ENCODE results near the gene SLC12A7. TPM values are rescaled to one million over a fixed set of nuclear protein-coding genes. Genes with fewer than 3 reads are reported as not detected.

Gene SLC12A7
- total and polyA plus RNA-seq, 9 of the 15 experiments (the other 6 are each of a cell fraction or from before 2014, with no cell fraction given) = 0.01 to 3.1 (median 0.56) TPM

DNA sequence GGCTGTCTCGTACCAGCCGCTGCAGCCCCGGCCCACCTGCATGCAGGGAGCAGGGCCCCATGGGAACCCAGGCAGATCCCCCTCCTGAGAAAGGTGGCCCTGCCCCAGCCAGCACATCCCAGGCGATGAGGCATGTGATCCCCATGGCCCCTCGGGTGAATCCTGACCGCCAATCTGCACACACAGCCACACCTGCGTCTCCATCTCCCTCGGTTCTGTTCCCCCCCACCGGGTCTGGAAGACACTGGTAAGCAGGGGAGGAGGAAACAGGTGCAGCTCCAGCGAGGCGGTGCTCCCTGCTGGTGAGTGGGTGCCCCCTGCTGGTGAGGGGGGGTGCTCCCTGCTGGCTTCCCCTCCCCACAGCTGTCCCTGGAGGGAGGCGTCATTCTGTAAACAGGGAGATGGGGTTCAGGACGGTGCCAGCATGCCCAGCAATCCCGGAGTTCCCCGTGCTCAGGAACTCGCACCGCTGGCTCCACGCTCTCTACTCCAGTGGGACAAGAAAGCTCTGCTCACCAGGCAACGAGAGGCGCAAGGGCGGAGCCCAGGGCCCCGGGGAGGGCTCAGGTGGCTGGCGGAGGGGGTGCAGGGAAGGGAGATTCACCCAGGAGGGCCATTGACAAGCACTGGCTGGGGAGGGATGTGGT is 28.4 kb upstream of the SLC12A7 start (continued):
- TF ChIP-seq, protein P1, sequence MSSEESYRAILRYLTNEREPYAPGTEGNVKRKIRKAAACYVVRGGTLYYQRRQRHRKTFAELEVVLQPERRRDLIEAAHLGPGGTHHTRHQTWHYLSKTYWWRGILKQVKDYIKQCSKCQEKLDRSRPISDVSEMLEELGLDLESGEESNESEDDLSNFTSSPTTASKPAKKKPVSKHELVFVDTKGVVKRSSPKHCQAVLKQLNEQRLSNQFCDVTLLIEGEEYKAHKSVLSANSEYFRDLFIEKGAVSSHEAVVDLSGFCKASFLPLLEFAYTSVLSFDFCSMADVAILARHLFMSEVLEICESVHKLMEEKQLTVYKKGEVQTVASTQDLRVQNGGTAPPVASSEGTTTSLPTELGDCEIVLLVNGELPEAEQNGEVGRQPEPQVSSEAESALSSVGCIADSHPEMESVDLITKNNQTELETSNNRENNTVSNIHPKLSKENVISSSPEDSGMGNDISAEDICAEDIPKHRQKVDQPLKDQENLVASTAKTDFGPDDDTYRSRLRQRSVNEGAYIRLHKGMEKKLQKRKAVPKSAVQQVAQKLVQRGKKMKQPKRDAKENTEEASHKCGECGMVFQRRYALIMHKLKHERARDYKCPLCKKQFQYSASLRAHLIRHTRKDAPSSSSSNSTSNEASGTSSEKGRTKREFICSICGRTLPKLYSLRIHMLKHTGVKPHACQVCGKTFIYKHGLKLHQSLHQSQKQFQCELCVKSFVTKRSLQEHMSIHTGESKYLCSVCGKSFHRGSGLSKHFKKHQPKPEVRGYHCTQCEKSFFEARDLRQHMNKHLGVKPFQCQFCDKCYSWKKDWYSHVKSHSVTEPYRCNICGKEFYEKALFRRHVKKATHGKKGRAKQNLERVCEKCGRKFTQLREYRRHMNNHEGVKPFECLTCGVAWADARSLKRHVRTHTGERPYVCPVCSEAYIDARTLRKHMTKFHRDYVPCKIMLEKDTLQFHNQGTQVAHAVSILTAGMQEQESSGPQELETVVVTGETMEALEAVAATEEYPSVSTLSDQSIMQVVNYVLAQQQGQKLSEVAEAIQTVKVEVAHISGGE (CRISPR knock-in tag; IDR thresholded peaks at IDR 0.05) = no peak
- TF ChIP-seq, protein P2, sequence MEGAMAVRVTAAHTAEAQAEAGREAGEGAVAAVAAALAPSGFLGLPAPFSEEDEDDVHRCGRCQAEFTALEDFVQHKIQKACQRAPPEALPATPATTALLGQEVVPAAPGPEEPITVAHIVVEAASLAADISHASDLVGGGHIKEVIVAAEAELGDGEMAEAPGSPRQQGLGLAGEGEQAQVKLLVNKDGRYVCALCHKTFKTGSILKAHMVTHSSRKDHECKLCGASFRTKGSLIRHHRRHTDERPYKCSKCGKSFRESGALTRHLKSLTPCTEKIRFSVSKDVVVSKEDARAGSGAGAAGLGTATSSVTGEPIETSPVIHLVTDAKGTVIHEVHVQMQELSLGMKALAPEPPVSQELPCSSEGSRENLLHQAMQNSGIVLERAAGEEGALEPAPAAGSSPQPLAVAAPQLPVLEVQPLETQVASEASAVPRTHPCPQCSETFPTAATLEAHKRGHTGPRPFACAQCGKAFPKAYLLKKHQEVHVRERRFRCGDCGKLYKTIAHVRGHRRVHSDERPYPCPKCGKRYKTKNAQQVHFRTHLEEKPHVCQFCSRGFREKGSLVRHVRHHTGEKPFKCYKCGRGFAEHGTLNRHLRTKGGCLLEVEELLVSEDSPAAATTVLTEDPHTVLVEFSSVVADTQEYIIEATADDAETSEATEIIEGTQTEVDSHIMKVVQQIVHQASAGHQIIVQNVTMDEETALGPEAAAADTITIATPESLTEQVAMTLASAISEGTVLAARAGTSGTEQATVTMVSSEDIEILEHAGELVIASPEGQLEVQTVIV (CRISPR knock-in tag; IDR thresholded peaks at IDR 0.05; ENCODE audit: borderline replicate concordance) = no peak
- TF ChIP-seq, protein P3, sequence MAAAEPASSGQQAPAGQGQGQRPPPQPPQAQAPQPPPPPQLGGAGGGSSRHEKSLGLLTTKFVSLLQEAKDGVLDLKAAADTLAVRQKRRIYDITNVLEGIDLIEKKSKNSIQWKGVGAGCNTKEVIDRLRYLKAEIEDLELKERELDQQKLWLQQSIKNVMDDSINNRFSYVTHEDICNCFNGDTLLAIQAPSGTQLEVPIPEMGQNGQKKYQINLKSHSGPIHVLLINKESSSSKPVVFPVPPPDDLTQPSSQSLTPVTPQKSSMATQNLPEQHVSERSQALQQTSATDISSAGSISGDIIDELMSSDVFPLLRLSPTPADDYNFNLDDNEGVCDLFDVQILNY (CRISPR knock-in tag; IDR thresholded peaks at IDR 0.05) = no peak
- no peak for TF ChIP-seq ZFP30 (CRISPR knock-in tag; IDR thresholded peaks at IDR 0.05; ENCODE audit: borderline replicate concordance)
- TF ChIP-seq NELFE (IDR thresholded peaks at IDR 0.05; ENCODE audit: insufficient read depth, insufficient read length) = no peak
- TF ChIP-seq MED1 (CRISPR knock-in tag; IDR thresholded peaks at IDR 0.05; ENCODE audit: borderline replicate concordance) = no peak

Measured in K562 (cell line).